ENCODE data around the gene RAPGEF4. TPM values are rescaled to one million over a fixed set of nuclear protein-coding genes. Genes with fewer than 3 reads are reported as not detected.

The RAPGEF4 gene
- total RNA-seq, 1 experiment from 2014 or later = 0.59 TPM

- DNase-seq (ENCODE audit: low read depth, low spot score) = no peak
- Histone ChIP-seq H3K27me3 (ENCODE audit: insufficient read depth, low read length) (no peaks in the 10 kb centered on the region; the same call in 1 of the 2 replicates), H3K4me2 (ENCODE audit: low read length) (no peak overlapping the region), H3K9ac (ENCODE audit: low read length) (no peak overlapping the region), H3K4me1 (ENCODE audit: control insufficient read depth in 1 of 2, insufficient read depth in 2 of 2, low read length in 2 of 2) (no peaks in the 10 kb centered on the region), H3K36me3 (ENCODE audit: control insufficient read depth in 1 of 2, insufficient read depth in 2 of 2, low read length in 2 of 2) (no peaks in the 10 kb centered on the region), H3K79me2 (ENCODE audit: insufficient read depth, low read length) (no peaks in the 10 kb centered on the region), H4K20me1 (ENCODE audit: insufficient read depth) (no peaks in the 10 kb centered on the region), H3K9me2 (ENCODE audit: insufficient read depth) (no peaks in the 10 kb centered on the region), H2AFZ (ENCODE audit: low read depth, low read length, poor library complexity, severe bottlenecking) (no peak overlapping the region), H3K9me3 (ENCODE audit: control insufficient read depth in 1 of 2, insufficient read depth in 1 of 2, low read depth in 1 of 2, low read length in 2 of 2) (no peaks in the 10 kb centered on the region), H3K27ac (ENCODE audit: low read depth, low read length) (no peak overlapping the region), H3K4me3 (replicated peaks in 1 of 2; ENCODE audit: low read depth in 1 of 2, low read length in 2 of 2) (no peak overlapping the region)
- TF ChIP-seq REST (IDR thresholded peaks at IDR 0.05; ENCODE audit: low read depth) = no peak
- TF ChIP-seq RAD21 (IDR thresholded peaks at IDR 0.05; ENCODE audit: low read depth) = no peak
- intact Hi-C loops (cut with micrococcal nuclease) = no loop called here
- ChIA-PET CTCF (no interaction called here), RAD21 (ENCODE audit: low non-redundant PET in 1 of 2, low total read pairs in 2 of 2, uncharacterized antibody in 2 of 2, unreplicated experiment in 2 of 2) (no interaction called here), POLR2A (no interaction called here)
- no peak for ATAC-seq
- BruUV-seq (replicated peaks) = no TSS peak
These were observed 84.3 kb downstream of the RAPGEF4 start for GRCh38 chr2:172819943-172820342.

DNA sequence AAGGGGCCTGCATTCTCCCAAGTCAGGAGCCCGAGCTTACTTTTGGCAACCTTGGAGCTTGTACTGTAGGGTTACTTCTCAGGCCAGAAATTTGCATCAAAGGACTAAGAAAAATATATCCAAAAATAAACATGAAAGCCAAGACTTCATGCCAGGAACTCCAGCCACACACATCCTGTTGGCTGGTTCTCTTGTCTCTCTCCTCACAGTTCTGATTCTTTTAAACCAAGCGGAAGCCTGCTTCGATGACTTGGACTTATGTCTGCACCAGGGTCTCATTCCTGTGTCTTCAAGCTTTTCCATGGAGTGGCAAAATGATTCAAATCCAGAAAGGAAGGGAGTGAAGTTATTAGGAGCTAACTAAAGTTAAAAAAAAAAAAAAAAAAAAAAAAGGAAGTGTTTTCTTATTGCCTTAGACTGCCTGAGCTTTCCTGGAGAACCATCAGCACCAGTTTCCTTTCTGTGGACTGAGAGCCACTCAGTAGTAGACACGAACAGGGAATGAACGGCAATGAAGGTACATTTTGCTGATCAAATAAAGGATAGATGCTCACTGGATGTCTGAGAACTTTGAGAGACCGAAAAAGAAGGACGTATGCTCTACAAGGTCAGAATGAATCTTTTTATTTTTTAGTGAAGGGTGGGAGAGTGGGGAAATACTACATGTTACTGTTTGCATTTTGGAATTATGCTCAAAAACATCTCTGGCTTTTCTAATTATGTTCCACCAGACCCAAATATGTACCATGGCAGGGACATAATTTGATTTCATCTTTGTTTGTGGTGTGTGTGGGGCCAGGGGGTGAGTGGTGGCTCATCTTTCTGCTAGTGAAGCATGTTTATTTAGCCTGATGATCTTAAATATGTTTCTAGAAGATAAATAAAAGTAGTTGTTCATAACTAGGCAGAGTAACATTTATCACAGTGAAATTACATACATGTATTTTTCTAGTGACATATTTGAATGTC lies 86.0 kb downstream of the RAPGEF4 start:
- H3K4me1 ChIP-seq (ENCODE audit: control insufficient read depth in 1 of 2, insufficient read depth in 2 of 2, low read length in 2 of 2) = no peaks in the 10 kb centered on the region
- no peaks in the 10 kb centered on the region for H3K9me2 ChIP-seq (ENCODE audit: insufficient read depth)
- H3K27me3 ChIP-seq (ENCODE audit: insufficient read depth, low read length) = no peaks in the 10 kb centered on the region; the same call in 1 of the 2 replicates
- H3K9me3 ChIP-seq (ENCODE audit: control insufficient read depth in 1 of 2, insufficient read depth in 1 of 2, low read depth in 1 of 2, low read length in 2 of 2) = no peaks in the 10 kb centered on the region
- H3K27ac ChIP-seq (ENCODE audit: low read depth, low read length) = no peak overlapping the region
- no peak overlapping the region for H3K4me2 ChIP-seq (ENCODE audit: low read length)
- ATAC-seq (no peak), DNase-seq (ENCODE audit: low read depth, low spot score) (no peak)
- H3K4me3 ChIP-seq (replicated peaks in 1 of 2; ENCODE audit: low read depth in 1 of 2, low read length in 2 of 2) = no peak overlapping the region
- ChIA-PET POLR2A (no interaction called here), CTCF (interaction anchor here (0.7 kb wide), 1 partner anchor 1248 kb away, joined by 3 read pairs; no protein-coding TSS in a partner anchor), RAD21 (ENCODE audit: low non-redundant PET in 1 of 2, low total read pairs in 2 of 2, uncharacterized antibody in 2 of 2, unreplicated experiment in 2 of 2) (no interaction called here)
- intact Hi-C loops (cut with micrococcal nuclease) = no loop called here
- H4K20me1 ChIP-seq (ENCODE audit: insufficient read depth) = no peaks in the 10 kb centered on the region
- no peaks in the 10 kb centered on the region for H3K79me2 ChIP-seq (ENCODE audit: insufficient read depth, low read length)
- no peak overlapping the region for H2AFZ ChIP-seq (ENCODE audit: low read depth, low read length, poor library complexity, severe bottlenecking)
- H3K9ac ChIP-seq (ENCODE audit: low read length) = no peak overlapping the region
- BruUV-seq (replicated peaks) = no TSS peak
- no peaks in the 10 kb centered on the region for H3K36me3 ChIP-seq (ENCODE audit: control insufficient read depth in 1 of 2, insufficient read depth in 2 of 2, low read length in 2 of 2)
- TF ChIP-seq FOSL1 (IDR thresholded peaks at IDR 0.05; ENCODE audit: low read depth) (no peak), ZFX (IDR thresholded peaks at IDR 0.05) (no peak), ZNF274 (IDR thresholded peaks at IDR 0.05; ENCODE audit: low read depth, low read length) (no peak), YY1 (IDR thresholded peaks at IDR 0.05; ENCODE audit: extremely low read depth, insufficient replicate concordance, low read depth, low read length) (no peak), CBX3 (IDR thresholded peaks at IDR 0.05; ENCODE audit: low read depth) (no peak), SIN3A (IDR thresholded peaks at IDR 0.05; ENCODE audit: low read depth) (no peak)
- TF ChIP-seq, protein P1, sequence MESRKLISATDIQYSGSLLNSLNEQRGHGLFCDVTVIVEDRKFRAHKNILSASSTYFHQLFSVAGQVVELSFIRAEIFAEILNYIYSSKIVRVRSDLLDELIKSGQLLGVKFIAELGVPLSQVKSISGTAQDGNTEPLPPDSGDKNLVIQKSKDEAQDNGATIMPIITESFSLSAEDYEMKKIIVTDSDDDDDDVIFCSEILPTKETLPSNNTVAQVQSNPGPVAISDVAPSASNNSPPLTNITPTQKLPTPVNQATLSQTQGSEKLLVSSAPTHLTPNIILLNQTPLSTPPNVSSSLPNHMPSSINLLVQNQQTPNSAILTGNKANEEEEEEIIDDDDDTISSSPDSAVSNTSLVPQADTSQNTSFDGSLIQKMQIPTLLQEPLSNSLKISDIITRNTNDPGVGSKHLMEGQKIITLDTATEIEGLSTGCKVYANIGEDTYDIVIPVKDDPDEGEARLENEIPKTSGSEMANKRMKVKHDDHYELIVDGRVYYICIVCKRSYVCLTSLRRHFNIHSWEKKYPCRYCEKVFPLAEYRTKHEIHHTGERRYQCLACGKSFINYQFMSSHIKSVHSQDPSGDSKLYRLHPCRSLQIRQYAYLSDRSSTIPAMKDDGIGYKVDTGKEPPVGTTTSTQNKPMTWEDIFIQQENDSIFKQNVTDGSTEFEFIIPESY (IDR thresholded peaks at IDR 0.05; ENCODE audit: extremely low read depth, insufficient replicate concordance, low read length) = no peak
